ENCODE measurements around the gene ZNF76. TPM values are rescaled to one million over a fixed set of nuclear protein-coding genes. Genes with fewer than 3 reads are reported as not detected.

Gene ZNF76
- total and polyA plus RNA-seq, 2 of the 8 experiments (the other 6 are each of a cell fraction or from before 2014, with no cell fraction given) = 17.9 to 23.9 TPM

GRCh38 chr6:35297601-35298481 is 38.3 kb downstream of the ZNF76 start, which contains the start of gene DEF6 (continued):
- TF ChIP-seq TEAD4 (IDR thresholded peaks at IDR 0.05; ENCODE audit: low read depth, low read length) (peak; percentile 45; the same call in 1 of the 2 replicates), CEBPB (IDR thresholded peaks at IDR 0.05; ENCODE audit: low read depth, low read length) (peak; percentile 15; the same call in 1 of the 2 replicates), KDM4A (IDR thresholded peaks at IDR 0.05; ENCODE audit: low read depth, low read length, severe bottlenecking) (peak; percentile 31), ATF3 (IDR thresholded peaks at IDR 0.05; ENCODE audit: insufficient read depth, low read depth, low read length) (no peak), GTF2F1 (IDR thresholded peaks at IDR 0.05; ENCODE audit: borderline replicate concordance, low read depth, low read length) (no peak; the same call in 1 of the 2 replicates), NRF1 (IDR thresholded peaks at IDR 0.05; ENCODE audit: low read depth, low read length) (no peak; the same call in 1 of the 2 replicates), RFX5 (IDR thresholded peaks at IDR 0.05; ENCODE audit: borderline replicate concordance, low read depth, low read length) (no peak), ASH2L (IDR thresholded peaks at IDR 0.05; ENCODE audit: low read length) (peak; percentile 19), TCF12 (IDR thresholded peaks at IDR 0.05; ENCODE audit: low read depth, low read length) (0 out of 2 replicates have a peak, but pooled peaks have one; percentile 10), CTBP2 (IDR thresholded peaks at IDR 0.05; ENCODE audit: borderline replicate concordance, insufficient read depth, insufficient read length, low read length) (no peak), EGR1 (IDR thresholded peaks at IDR 0.05; ENCODE audit: borderline replicate concordance, low read depth, low read length) (peak; percentile 71; the same call in 1 of the 2 replicates), RBBP5 (IDR thresholded peaks at IDR 0.05; ENCODE audit: borderline replicate concordance, low read depth, low read length) (no peak), SIN3A (conservative IDR thresholded peaks at IDR 0.05 in 1 of 2, IDR thresholded peaks at IDR 0.05 in 1 of 2; ENCODE audit: low read depth in 1 of 2, low read length in 2 of 2) (peak; percentile 55 to 59; a peak in 1 of 4 replicates), E2F6 (IDR thresholded peaks at IDR 0.05) (peak; percentile 99), YY1 (IDR thresholded peaks at IDR 0.05; ENCODE audit: low read depth, low read length) (peak; percentile 70; the same call in 1 of the 2 replicates)
